ENCODE results near the gene COMTD1.

Gene COMTD1

DNA sequence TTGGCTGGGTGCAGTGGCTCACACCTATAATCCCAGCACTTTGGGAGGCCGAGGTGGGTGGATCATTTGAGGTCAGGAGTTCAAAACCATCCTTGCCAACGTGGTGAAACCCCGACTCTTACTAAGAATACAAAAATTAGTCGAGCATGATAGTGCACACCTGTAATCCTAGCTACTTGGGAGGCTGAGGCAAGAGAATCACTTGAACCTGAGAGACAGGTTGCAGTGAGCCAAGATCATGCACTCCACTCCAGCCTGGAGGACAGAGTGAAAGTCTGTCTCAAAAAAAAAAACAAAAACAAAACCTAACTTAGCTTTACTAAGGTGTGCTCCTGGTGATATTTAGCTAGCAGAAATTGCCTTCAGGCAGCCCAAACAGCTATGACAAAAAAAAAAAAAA, 49.4 kb downstream of the COMTD1 start:
- DNase-seq (ENCODE audit: low read depth), result no peak
- TF ChIP-seq, protein P1, sequence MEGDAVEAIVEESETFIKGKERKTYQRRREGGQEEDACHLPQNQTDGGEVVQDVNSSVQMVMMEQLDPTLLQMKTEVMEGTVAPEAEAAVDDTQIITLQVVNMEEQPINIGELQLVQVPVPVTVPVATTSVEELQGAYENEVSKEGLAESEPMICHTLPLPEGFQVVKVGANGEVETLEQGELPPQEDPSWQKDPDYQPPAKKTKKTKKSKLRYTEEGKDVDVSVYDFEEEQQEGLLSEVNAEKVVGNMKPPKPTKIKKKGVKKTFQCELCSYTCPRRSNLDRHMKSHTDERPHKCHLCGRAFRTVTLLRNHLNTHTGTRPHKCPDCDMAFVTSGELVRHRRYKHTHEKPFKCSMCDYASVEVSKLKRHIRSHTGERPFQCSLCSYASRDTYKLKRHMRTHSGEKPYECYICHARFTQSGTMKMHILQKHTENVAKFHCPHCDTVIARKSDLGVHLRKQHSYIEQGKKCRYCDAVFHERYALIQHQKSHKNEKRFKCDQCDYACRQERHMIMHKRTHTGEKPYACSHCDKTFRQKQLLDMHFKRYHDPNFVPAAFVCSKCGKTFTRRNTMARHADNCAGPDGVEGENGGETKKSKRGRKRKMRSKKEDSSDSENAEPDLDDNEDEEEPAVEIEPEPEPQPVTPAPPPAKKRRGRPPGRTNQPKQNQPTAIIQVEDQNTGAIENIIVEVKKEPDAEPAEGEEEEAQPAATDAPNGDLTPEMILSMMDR (IDR thresholded peaks at IDR 0.05; ENCODE audit: control insufficient read depth, insufficient read depth, low read depth, low read length, missing control alignments), result no peak
- no peak overlapping the region for H3K4me3 ChIP-seq (ENCODE audit: control insufficient read depth, low read depth, low read length)
